ENCODE results near the gene ARMH4.

DNA sequence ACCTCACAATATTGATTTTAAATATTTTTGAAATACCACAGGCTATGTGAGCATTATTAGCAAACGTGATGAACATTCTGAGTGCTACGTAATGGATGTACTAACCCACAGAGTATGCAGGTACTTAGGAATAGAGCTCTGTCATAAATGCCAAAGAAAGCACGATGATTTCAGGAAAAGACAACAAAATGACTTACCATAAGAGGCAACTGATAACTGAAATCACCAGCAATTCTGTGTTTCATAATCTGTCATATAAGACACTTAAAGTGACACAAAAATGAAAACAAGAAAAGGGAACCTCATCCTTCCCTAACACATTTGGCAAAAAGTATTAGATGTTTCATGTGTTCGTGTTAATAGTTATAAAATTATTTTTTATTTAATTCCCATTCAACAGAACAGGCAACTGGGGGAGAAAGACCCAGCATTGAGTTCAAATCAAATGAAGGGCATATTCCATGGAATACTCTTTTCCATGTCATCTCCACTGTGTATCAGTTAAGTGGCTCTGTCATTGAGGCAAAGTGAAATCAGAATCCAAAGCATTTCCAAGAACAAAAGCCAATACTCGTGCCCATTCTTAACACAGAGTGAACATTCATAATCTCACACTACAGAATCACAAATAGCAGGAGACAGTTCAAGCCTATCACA is 30.4 kb downstream of the ARMH4 start:
- TF ChIP-seq, protein P1, sequence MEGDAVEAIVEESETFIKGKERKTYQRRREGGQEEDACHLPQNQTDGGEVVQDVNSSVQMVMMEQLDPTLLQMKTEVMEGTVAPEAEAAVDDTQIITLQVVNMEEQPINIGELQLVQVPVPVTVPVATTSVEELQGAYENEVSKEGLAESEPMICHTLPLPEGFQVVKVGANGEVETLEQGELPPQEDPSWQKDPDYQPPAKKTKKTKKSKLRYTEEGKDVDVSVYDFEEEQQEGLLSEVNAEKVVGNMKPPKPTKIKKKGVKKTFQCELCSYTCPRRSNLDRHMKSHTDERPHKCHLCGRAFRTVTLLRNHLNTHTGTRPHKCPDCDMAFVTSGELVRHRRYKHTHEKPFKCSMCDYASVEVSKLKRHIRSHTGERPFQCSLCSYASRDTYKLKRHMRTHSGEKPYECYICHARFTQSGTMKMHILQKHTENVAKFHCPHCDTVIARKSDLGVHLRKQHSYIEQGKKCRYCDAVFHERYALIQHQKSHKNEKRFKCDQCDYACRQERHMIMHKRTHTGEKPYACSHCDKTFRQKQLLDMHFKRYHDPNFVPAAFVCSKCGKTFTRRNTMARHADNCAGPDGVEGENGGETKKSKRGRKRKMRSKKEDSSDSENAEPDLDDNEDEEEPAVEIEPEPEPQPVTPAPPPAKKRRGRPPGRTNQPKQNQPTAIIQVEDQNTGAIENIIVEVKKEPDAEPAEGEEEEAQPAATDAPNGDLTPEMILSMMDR (conservative IDR thresholded peaks at IDR 0.05; ENCODE audit: low read depth, low read length) = no peak
- TF ChIP-seq EZH2 (IDR thresholded peaks at IDR 0.05; ENCODE audit: borderline replicate concordance, low read depth, low read length, poor library complexity, severe bottlenecking) = no peak
